Caco-2 (cell line): ENCODE data around the gene TAP2. TPM values are rescaled to one million over a fixed set of nuclear protein-coding genes. Genes with fewer than 3 reads are reported as not detected.
"Not testable (repeated sequence)": the region's sequence is repeated elsewhere in the genome, so short reads cannot be mapped to it uniquely, and the experiment has no call there.

ENCODE experiments used
- BruUV-seq: library from RNA; stranded (reverse); fragments of 400-500 nt; replicated peaks from 2 replicates; lab custom pipeline; 2021; lab: Mats Ljungman, UMichigan
- CTCF ChIA-PET: fragments of 300-600 bp; sonication (Branson Sonifier 250); formaldehyde crosslinking; loops from one replicate; lab custom pipeline; 2022; ENCODE audit warnings: antibody characterized with exemption; lab: Charles Lee
- POLR2A ChIA-PET: fragments of 300-600 bp; sonication (Branson Sonifier 250); formaldehyde crosslinking; loops from one replicate; lab custom pipeline; 2022; ENCODE audit warnings: antibody characterized with exemption; lab: Charles Lee
- DNase-seq, 2 experiments: peaks; one replicate each; pipeline versions ENCODE4 v3.0.0 to v3.0.0-alpha.2; 2020 to 2022
- H3K27me3 ChIP-seq: replicated peaks from 2 replicates; pipeline ENCODE4 v1.6.0; 2011; ENCODE audit warnings: low read length; ENCODE audit not compliant: control insufficient read depth, insufficient read depth
- H3K36me3 ChIP-seq: 2 replicates; pipeline ENCODE4 v1.5.1; 2011; ENCODE audit warnings: low read length; ENCODE audit not compliant: control insufficient read depth, insufficient read depth
- H3K4me1 ChIP-seq: fragments of 250-450 bp; sonication (Bioruptor Pico); 2 replicates; pipeline ENCODE4 v1.5.1; 2020; ENCODE audit warnings: mild to moderate bottlenecking
- H3K4me3 ChIP-seq: 2 replicates; pipeline ENCODE4 v1.5.1; 2011; ENCODE audit warnings: low read depth, mild to moderate bottlenecking, control low read depth, low read length
- H3K9me3 ChIP-seq: fragments of 250-450 bp; sonication (Bioruptor Pico); 2 replicates; pipeline ENCODE4 v1.5.1; 2020; ENCODE audit warnings: mild to moderate bottlenecking, moderate library complexity
- H3K27ac Mint-ChIP-seq: one replicate; pipeline ENCODE4 v1.8.0; 2022; ENCODE audit warnings: mixed read lengths; ENCODE audit not compliant: unreplicated experiment
- H3K27me3 Mint-ChIP-seq: one replicate; pipeline ENCODE4 v1.8.0; 2022; ENCODE audit warnings: mixed read lengths; ENCODE audit not compliant: insufficient read depth, unreplicated experiment
- H3K36me3 Mint-ChIP-seq: one replicate; pipeline ENCODE4 v1.8.0; 2022; ENCODE audit warnings: mild to moderate bottlenecking, mixed read lengths; ENCODE audit not compliant: insufficient read depth, unreplicated experiment
- H3K4me1 Mint-ChIP-seq: one replicate; pipeline ENCODE4 v1.8.0; 2022; ENCODE audit warnings: low read depth, mixed read lengths; ENCODE audit not compliant: unreplicated experiment
- H3K4me3 Mint-ChIP-seq: one replicate; pipeline ENCODE4 v1.8.0; 2022; ENCODE audit warnings: mild to moderate bottlenecking, moderate library complexity, mixed read lengths; ENCODE audit not compliant: unreplicated experiment
- H3K9me3 Mint-ChIP-seq: one replicate; pipeline ENCODE4 v1.8.0; 2022; ENCODE audit warnings: mixed read lengths; ENCODE audit not compliant: unreplicated experiment
- intact Hi-C: fragments of 100-400 bp; cut with micrococcal nuclease; formaldehyde crosslinking; loops from one replicate; pipeline ENCODE4 v1.10.0; 2022; ENCODE audit not compliant: unreplicated experiment
- total RNA-seq: library from RNA; stranded (reverse); gene quantifications from 2 replicates; pipeline ENCODE4 v1.2.3, GENCODE V29; 2022
- TF ChIP-seq, protein P1 (sequence below), 2 experiments: fragments of 200-600 bp in 1 of 2; IDR thresholded peaks; 1 replicate in 1 of 2; 2 replicates in 1 of 2; pipeline versions ENCODE4 v1.5.1 to v1.8.0; 2011 to 2022; ENCODE audit warnings: antibody characterized with exemption in 1 of 2, control low read depth in 1 of 2, inconsistent platforms in 1 of 2, low read depth in 1 of 2, low read length in 1 of 2, mild to moderate bottlenecking in 1 of 2, moderate library complexity in 1 of 2; ENCODE audit not compliant: insufficient read depth in 1 of 2, severe bottlenecking in 1 of 2, unreplicated experiment in 1 of 2

The TAP2 gene
- total RNA-seq, 1 experiment from 2014 or later = 10.3 TPM

DNA sequence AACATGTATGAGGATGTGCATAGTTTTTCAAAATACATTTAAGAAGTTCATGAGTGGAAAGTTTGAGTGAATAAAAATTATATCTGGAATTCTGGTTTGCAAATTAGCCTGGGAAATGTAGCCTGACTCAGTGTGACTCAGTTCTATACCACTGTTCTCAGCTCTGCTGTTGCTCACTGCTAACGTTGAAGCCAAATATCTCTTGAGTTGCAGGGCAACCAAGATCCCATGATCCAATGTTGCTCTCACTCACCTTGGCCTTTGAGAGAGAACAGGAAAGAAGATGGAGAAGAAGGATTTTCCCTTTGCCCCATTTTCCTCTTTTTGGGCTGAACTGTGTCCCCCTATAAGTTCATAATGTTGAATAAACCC, 44.3 kb upstream of the TAP2 start:
- intact Hi-C loops = no loop called here
- no peak for DNase-seq
- POLR2A ChIA-PET = no interaction called here
- peaks cover 9% of the 10 kb centered on the region for H3K27me3 Mint-ChIP-seq
- Histone ChIP-seq H3K36me3 (no peaks in the 10 kb centered on the region), H3K9me3 (no peaks in the 10 kb centered on the region), H3K4me3 (no peak overlapping the region), H3K27me3 (no peaks in the 10 kb centered on the region), H3K4me1 (no peaks in the 10 kb centered on the region)
- H3K27ac Mint-ChIP-seq = no peak overlapping the region
- CTCF ChIA-PET = interaction anchor here (0.6 kb wide), 1 partner anchor 73 kb away, joined by 3 read pairs; no protein-coding TSS in a partner anchor
- no peaks in the 10 kb centered on the region for H3K36me3 Mint-ChIP-seq
- BruUV-seq = no TSS peak
- no peak overlapping the region for H3K4me3 Mint-ChIP-seq
- no peaks in the 10 kb centered on the region for H3K4me1 Mint-ChIP-seq
- TF ChIP-seq, protein P1, sequence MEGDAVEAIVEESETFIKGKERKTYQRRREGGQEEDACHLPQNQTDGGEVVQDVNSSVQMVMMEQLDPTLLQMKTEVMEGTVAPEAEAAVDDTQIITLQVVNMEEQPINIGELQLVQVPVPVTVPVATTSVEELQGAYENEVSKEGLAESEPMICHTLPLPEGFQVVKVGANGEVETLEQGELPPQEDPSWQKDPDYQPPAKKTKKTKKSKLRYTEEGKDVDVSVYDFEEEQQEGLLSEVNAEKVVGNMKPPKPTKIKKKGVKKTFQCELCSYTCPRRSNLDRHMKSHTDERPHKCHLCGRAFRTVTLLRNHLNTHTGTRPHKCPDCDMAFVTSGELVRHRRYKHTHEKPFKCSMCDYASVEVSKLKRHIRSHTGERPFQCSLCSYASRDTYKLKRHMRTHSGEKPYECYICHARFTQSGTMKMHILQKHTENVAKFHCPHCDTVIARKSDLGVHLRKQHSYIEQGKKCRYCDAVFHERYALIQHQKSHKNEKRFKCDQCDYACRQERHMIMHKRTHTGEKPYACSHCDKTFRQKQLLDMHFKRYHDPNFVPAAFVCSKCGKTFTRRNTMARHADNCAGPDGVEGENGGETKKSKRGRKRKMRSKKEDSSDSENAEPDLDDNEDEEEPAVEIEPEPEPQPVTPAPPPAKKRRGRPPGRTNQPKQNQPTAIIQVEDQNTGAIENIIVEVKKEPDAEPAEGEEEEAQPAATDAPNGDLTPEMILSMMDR (IDR thresholded peaks at IDR 0.05; ENCODE audit: insufficient read depth in 1 of 2, low read depth in 1 of 2, low read length in 1 of 2, severe bottlenecking in 1 of 2, unreplicated experiment in 1 of 2) = no peak
- H3K9me3 Mint-ChIP-seq = no peaks in the 10 kb centered on the region

DNA sequence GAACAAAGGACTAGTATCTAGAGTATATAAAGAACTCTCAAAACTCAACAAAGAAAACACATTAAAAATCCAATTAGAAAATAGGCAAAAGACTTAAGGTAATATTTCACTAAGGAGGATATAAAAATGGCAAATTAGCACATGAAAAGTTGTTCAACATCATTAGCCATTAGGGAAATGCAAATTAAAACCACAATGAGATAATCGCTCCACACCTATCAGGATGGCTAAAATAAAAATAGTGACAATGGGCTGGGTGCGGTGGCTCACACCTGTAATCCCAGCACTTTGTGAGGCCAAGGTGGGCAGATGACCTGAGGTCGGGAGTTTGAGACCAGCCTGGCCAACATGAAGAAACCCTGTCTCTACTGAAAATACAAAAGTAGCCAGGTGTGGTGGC, 42.4 kb upstream of the TAP2 start:
- H3K27ac Mint-ChIP-seq, H3K4me1 Mint-ChIP-seq, H3K36me3 Mint-ChIP-seq, DNase-seq, BruUV-seq, H3K4me3 ChIP-seq, H3K27me3 Mint-ChIP-seq, intact Hi-C loops, H3K4me1 ChIP-seq, CTCF ChIA-PET, POLR2A ChIA-PET, H3K9me3 Mint-ChIP-seq, H3K9me3 ChIP-seq, H3K4me3 Mint-ChIP-seq, H3K27me3 ChIP-seq, H3K36me3 ChIP-seq: not testable (repeated sequence)

DNA sequence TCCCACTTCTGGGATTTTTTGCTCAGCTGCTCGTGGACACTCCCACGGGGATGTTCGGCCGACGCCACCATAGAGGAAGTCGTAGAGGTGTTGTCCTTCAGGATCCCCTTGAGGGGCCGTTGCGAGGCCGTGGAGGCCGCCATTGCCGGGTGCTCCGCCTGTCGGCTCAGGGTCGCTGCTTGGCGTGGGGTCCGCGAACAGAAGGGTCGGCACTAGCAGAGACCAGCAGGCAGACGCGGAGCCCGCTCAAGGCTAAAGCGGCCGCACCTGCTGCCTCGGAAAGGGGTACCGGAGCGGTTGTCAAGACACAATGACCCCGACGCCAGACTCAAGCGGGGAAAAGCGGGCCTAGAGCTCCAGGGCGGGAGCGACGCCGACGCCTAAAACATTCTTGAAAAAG, 41.2 kb upstream of the TAP2 start:
- Mint-ChIP-seq H3K27ac (no peak overlapping the region), H3K36me3 (no peaks in the 10 kb centered on the region), H3K4me1 (no peaks in the 10 kb centered on the region), H3K4me3 (no peak overlapping the region), H3K27me3 (peaks cover 8% of the 10 kb centered on the region), H3K9me3 (no peaks in the 10 kb centered on the region)
- BruUV-seq = no TSS peak
- H3K27me3 ChIP-seq = no peaks in the 10 kb centered on the region
- no peak overlapping the region for H3K4me3 ChIP-seq
- no peak for DNase-seq
- ChIA-PET CTCF (interaction anchor here (1.3 kb wide), 1 partner anchor 40 kb away, joined by 3 read pairs; no protein-coding TSS in a partner anchor), POLR2A (no interaction called here)
- no peaks in the 10 kb centered on the region for H3K9me3 ChIP-seq
- intact Hi-C loops = no loop called here
- H3K36me3 ChIP-seq = no peaks in the 10 kb centered on the region
- TF ChIP-seq, protein P1 (IDR thresholded peaks at IDR 0.05; ENCODE audit: insufficient read depth in 1 of 2, low read depth in 1 of 2, low read length in 1 of 2, severe bottlenecking in 1 of 2, unreplicated experiment in 1 of 2) = no peak
- no peaks in the 10 kb centered on the region for H3K4me1 ChIP-seq

DNA sequence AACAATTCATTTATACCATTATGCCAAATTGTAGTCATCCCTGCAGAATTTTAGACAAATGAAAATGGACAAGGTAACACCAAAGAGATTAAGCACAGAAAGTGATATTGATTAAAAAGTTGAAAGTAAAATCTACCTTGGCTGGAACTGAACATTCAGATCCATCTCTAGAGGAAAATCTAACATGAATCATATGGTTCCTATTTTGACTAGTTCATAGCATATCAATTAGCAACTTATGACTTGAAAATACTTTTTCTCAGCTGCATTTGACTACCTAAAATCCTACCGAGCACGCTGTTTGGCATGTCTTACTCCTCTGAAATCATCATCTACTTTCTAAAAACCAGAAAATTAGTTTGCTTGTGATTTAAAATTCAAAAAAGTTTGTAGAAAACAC, 38.1 kb upstream of the TAP2 start:
- TF ChIP-seq, protein P1 (IDR thresholded peaks at IDR 0.05; ENCODE audit: insufficient read depth in 1 of 2, low read depth in 1 of 2, low read length in 1 of 2, severe bottlenecking in 1 of 2, unreplicated experiment in 1 of 2) = no peak
- intact Hi-C loops = no loop called here
- Histone ChIP-seq H3K4me3 (no peak overlapping the region), H3K4me1 (no peaks in the 10 kb centered on the region), H3K27me3 (no peaks in the 10 kb centered on the region), H3K36me3 (no peaks in the 10 kb centered on the region), H3K9me3 (no peaks in the 10 kb centered on the region)
- Mint-ChIP-seq H3K36me3 (no peaks in the 10 kb centered on the region), H3K9me3 (no peaks in the 10 kb centered on the region), H3K27me3 (peaks cover 12% of the 10 kb centered on the region), H3K4me3 (no peak overlapping the region), H3K4me1 (no peaks in the 10 kb centered on the region), H3K27ac (no peak overlapping the region)
- ChIA-PET POLR2A (no interaction called here), CTCF (no interaction called here)
- no peak for DNase-seq
- no TSS peak for BruUV-seq

DNA sequence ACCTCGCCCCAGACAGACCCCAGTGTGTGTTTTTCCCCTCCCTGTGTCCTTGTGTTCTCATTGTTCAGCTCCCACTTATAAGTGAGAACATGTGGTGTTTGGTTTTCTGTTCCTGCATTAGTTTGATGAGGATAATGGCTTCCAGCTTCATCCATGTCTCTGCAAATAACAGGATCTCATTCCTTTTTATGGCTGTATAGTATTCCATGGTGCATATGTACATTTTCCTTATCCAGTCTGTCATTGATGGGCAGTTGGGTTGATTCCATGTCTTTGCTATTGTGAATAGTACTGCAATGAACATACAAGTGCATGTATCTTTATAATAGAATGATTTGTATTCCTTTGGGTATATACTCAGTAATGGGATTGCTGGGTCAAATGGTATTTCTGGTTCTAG, 35.4 kb upstream of the TAP2 start:
- H3K9me3 ChIP-seq, H3K27ac Mint-ChIP-seq, H3K9me3 Mint-ChIP-seq, POLR2A ChIA-PET, intact Hi-C loops, BruUV-seq, H3K36me3 ChIP-seq, H3K27me3 ChIP-seq, H3K4me3 Mint-ChIP-seq, H3K4me1 ChIP-seq, H3K4me1 Mint-ChIP-seq, DNase-seq, H3K4me3 ChIP-seq, H3K36me3 Mint-ChIP-seq: not testable (repeated sequence)
- CTCF ChIA-PET = interaction anchor here (1.0 kb wide), 1 partner anchor 21 kb away, joined by 4 read pairs; the partner anchor contains the start of gene TAP1
- peaks cover 14% of the 10 kb centered on the region for H3K27me3 Mint-ChIP-seq
